Measurements from ENCODE around the gene GPR153. TPM values are rescaled to one million over a fixed set of nuclear protein-coding genes. Genes with fewer than 3 reads are reported as not detected.

GPR153 gene
- total and polyA plus RNA-seq, 7 donors = 0.49 to 3.5 (median 2.2) TPM

GRCh38 chr1:6269720-6270400 is 9.0 kb upstream of the GPR153 start:
- DNase-seq = no peak
- ATAC-seq = no peak
- H3K27me3 ChIP-seq (ENCODE audit: insufficient read depth in 3 of 3, low read length in 2 of 3) = peaks cover 0 to 3% (median 0%) of the 10 kb centered on the region in 3 donors
- H3K4me3 ChIP-seq = no peak overlapping the region
- no peaks in the 10 kb centered on the region for H3K9me3 ChIP-seq
- WGBS, 3 donors = 80 to 82% (median 81%) methylated on average over 22 of the region's 22 CpGs
- TF ChIP-seq CTCF (IDR thresholded peaks at IDR 0.05) = no peak
- H3K36me3 ChIP-seq (ENCODE audit: insufficient read depth in 1 of 2, low read depth in 1 of 2) = no peaks in the 10 kb centered on the region
- H3K4me1 ChIP-seq = no peaks in the 10 kb centered on the region
- H3K27ac ChIP-seq = no peak overlapping the region
- intact Hi-C loops (cut with DNase I) = loop anchor here in 1 of 2 donors (5.0 kb wide), 1 partner anchor 32 kb away; no protein-coding TSS in a partner anchor

GRCh38 chr1:6269296-6269695 is 8.4 kb upstream of the GPR153 start:
- DNase-seq (no peak), ATAC-seq (no peak)
- no peak overlapping the region for H3K27ac ChIP-seq
- H3K4me3 ChIP-seq = no peak overlapping the region
- H3K9me3 ChIP-seq = no peaks in the 10 kb centered on the region
- WGBS, 3 donors = 87 to 88% (median 88%) methylated on average over 13 to 14 of the region's 14 CpGs
- no peaks in the 10 kb centered on the region for H3K4me1 ChIP-seq
- TF ChIP-seq CTCF (IDR thresholded peaks at IDR 0.05) = no peak
- intact Hi-C loops (cut with DNase I) = loop anchor here in 1 of 2 donors (5.0 kb wide), 1 partner anchor 33 kb away; no protein-coding TSS in a partner anchor
- no peaks in the 10 kb centered on the region for H3K36me3 ChIP-seq (ENCODE audit: insufficient read depth in 1 of 2, low read depth in 1 of 2)
- peaks cover 0 to 3% (median 0%) of the 10 kb centered on the region in 3 donors for H3K27me3 ChIP-seq (ENCODE audit: insufficient read depth in 3 of 3, low read length in 2 of 3)

GRCh38 chr1:6268415-6268814 is 7.5 kb upstream of the GPR153 start:
- ATAC-seq = no peak
- Histone ChIP-seq H3K4me1 (peaks cover 2% of the 10 kb centered on the region), H3K9me3 (no peaks in the 10 kb centered on the region), H3K36me3 (ENCODE audit: insufficient read depth in 1 of 2, low read depth in 1 of 2) (no peaks in the 10 kb centered on the region), H3K27ac (no peak overlapping the region), H3K4me3 (no peak overlapping the region), H3K27me3 (ENCODE audit: insufficient read depth in 3 of 3, low read length in 2 of 3) (peaks cover 0 to 7% (median 3%) of the 10 kb centered on the region in 3 donors)
- 86 to 91% (median 89%) methylated on average over 21 of the region's 21 CpGs for WGBS, 3 donors
- DNase-seq = no peak
- TF ChIP-seq CTCF (IDR thresholded peaks at IDR 0.05) = no peak
- intact Hi-C loops (cut with DNase I) = loop anchor here in 1 of 2 donors (5.0 kb wide), 1 partner anchor 34 kb away; no protein-coding TSS in a partner anchor

GRCh38 chr1:6267686-6268322 is 6.9 kb upstream of the GPR153 start:
- ATAC-seq (no peak), DNase-seq (no peak)
- Histone ChIP-seq H3K27me3 (ENCODE audit: insufficient read depth in 3 of 3, low read length in 2 of 3) (peaks cover 0 to 13% (median 3%) of the 10 kb centered on the region in 3 donors), H3K9me3 (no peaks in the 10 kb centered on the region), H3K4me3 (no peak overlapping the region), H3K27ac (no peak overlapping the region), H3K36me3 (ENCODE audit: insufficient read depth in 1 of 2, low read depth in 1 of 2) (no peaks in the 10 kb centered on the region), H3K4me1 (peaks cover 4% of the 10 kb centered on the region)
- intact Hi-C loops (cut with DNase I) = loop anchor here in 1 of 2 donors (5.0 kb wide), 1 partner anchor 34 kb away; no protein-coding TSS in a partner anchor
- WGBS, 3 donors = 92 to 94% (median 94%) methylated on average over 12 of the region's 12 CpGs
- TF ChIP-seq CTCF (IDR thresholded peaks at IDR 0.05) = no peak

Data from psoas muscle (tissue), 8 donors.